ENCODE results near the gene TEX51. TPM values are rescaled to one million over a fixed set of nuclear protein-coding genes. Genes with fewer than 3 reads are reported as not detected.

Gene TEX51
- total RNA-seq, 4 donors from 2014 or later: not detected

- intact Hi-C loops (cut with DNase I): no loop called here
- no peak for DNase-seq (ENCODE audit: extremely low spot score)
- H3K9me3 ChIP-seq: no peaks in the 10 kb centered on the region
- no peak overlapping the region for H3K27ac ChIP-seq (replicated peaks in 1 of 4)
- 71% methylated on average over 1 of the region's 1 CpG for WGBS
- H3K4me1 ChIP-seq: no peaks in the 10 kb centered on the region
- no peak overlapping the region for H3K4me3 ChIP-seq
- no peaks in the 10 kb centered on the region for H3K27me3 ChIP-seq
- H3K36me3 ChIP-seq: no peaks in the 10 kb centered on the region
- TF ChIP-seq POLR2A (IDR thresholded peaks at IDR 0.05; ENCODE audit: low read depth): no peak
- TF ChIP-seq EP300 (IDR thresholded peaks at IDR 0.05): no peak
- no peak for TF ChIP-seq POLR2AphosphoS5 (IDR thresholded peaks at IDR 0.05)
- no peak for TF ChIP-seq CTCF (IDR thresholded peaks at IDR 0.05)
Measured at GRCh38 chr2:126921066-126921465, 22.4 kb downstream of the TEX51 start.

- no peaks in the 10 kb centered on the region for H3K4me1 ChIP-seq
- 90% methylated on average over 3 of the region's 5 CpGs for WGBS
- TF ChIP-seq POLR2AphosphoS5 (IDR thresholded peaks at IDR 0.05) (no peak), POLR2A (IDR thresholded peaks at IDR 0.05; ENCODE audit: low read depth) (no peak), CTCF (IDR thresholded peaks at IDR 0.05) (no peak), EP300 (IDR thresholded peaks at IDR 0.05) (no peak)
- H3K9me3 ChIP-seq: peaks cover 0 to 3% (median 0%) of the 10 kb centered on the region in 4 donors
- DNase-seq (ENCODE audit: extremely low spot score): peak; percentile 68
- H3K4me3 ChIP-seq: no peak overlapping the region
- intact Hi-C loops (cut with DNase I): no loop called here
- H3K27ac ChIP-seq (replicated peaks in 1 of 4): no peak overlapping the region
- H3K27me3 ChIP-seq: peaks cover 0 to 19% (median 0%) of the 10 kb centered on the region in 4 donors
- no peaks in the 10 kb centered on the region for H3K36me3 ChIP-seq
Measured at GRCh38 chr2:126930970-126931590, 32.4 kb downstream of the TEX51 start.

GRCh38 chr2:126932529-126932928 lies 33.8 kb downstream of the TEX51 start:
- H3K4me1 ChIP-seq: no peaks in the 10 kb centered on the region
- 83% methylated on average over 4 of the region's 4 CpGs for WGBS
- no peak overlapping the region for H3K27ac ChIP-seq (replicated peaks in 1 of 4)
- no peaks in the 10 kb centered on the region for H3K36me3 ChIP-seq
- peak; percentile 37 for DNase-seq (ENCODE audit: extremely low spot score)
- H3K27me3 ChIP-seq: peaks cover 0 to 24% (median 0%) of the 10 kb centered on the region in 4 donors
- no peak overlapping the region for H3K4me3 ChIP-seq
- TF ChIP-seq POLR2A (IDR thresholded peaks at IDR 0.05; ENCODE audit: low read depth): no peak
- TF ChIP-seq POLR2AphosphoS5 (IDR thresholded peaks at IDR 0.05): no peak
- TF ChIP-seq EP300 (IDR thresholded peaks at IDR 0.05): no peak
- no peak for TF ChIP-seq CTCF (IDR thresholded peaks at IDR 0.05)
- intact Hi-C loops (cut with DNase I): no loop called here
- peaks cover 0 to 3% (median 0%) of the 10 kb centered on the region in 4 donors for H3K9me3 ChIP-seq

GRCh38 chr2:126932966-126933710 lies 34.4 kb downstream of the TEX51 start:
- H3K27ac ChIP-seq (replicated peaks in 1 of 4): no peak overlapping the region
- 43% methylated on average over 14 of the region's 14 CpGs for WGBS
- intact Hi-C loops (cut with DNase I): no loop called here

More at GRCh38 chr2:126932966-126933710, 34.4 kb downstream of the TEX51 start:
- TF ChIP-seq POLR2AphosphoS5 (IDR thresholded peaks at IDR 0.05) (no peak), CTCF (IDR thresholded peaks at IDR 0.05) (no peak), POLR2A (IDR thresholded peaks at IDR 0.05; ENCODE audit: low read depth) (no peak), EP300 (IDR thresholded peaks at IDR 0.05) (no peak)
- peak; percentile 62 for DNase-seq (ENCODE audit: extremely low spot score)
- Histone ChIP-seq H3K4me1 (no peaks in the 10 kb centered on the region), H3K4me3 (no peak overlapping the region), H3K36me3 (no peaks in the 10 kb centered on the region), H3K9me3 (peaks cover 0 to 3% (median 0%) of the 10 kb centered on the region in 4 donors), H3K27me3 (peaks cover 0 to 24% (median 0%) of the 10 kb centered on the region in 4 donors)

Measured in esophagus muscularis mucosa (tissue), 4 donors.